Astrocyte of the cerebellum (primary cell): ENCODE data around the gene EIF4E1B.

Experiments used
- DNase-seq: peaks from one replicate; pipeline ENCODE4 v3.0.0-alpha.2; 2011; ENCODE audit warnings: low read depth
- H3K4me3 ChIP-seq: 2 replicates; pipeline ENCODE4 v1.5.1; 2011; ENCODE audit warnings: mild to moderate bottlenecking, low read depth, low read length, moderate library complexity
- in situ Hi-C: cut with HindIII; loops from 2 replicates; pipeline ENCODE4 v1.10.0; 2017; ENCODE audit warnings: low sequenced_read_pairs
- TF ChIP-seq, protein P1 (sequence below): IDR thresholded peaks from 2 replicates; pipeline ENCODE4 v1.5.1; 2012; ENCODE audit warnings: low read length, low read depth, moderate library complexity, mild to moderate bottlenecking; ENCODE audit errors: missing control alignments

EIF4E1B gene

DNA sequence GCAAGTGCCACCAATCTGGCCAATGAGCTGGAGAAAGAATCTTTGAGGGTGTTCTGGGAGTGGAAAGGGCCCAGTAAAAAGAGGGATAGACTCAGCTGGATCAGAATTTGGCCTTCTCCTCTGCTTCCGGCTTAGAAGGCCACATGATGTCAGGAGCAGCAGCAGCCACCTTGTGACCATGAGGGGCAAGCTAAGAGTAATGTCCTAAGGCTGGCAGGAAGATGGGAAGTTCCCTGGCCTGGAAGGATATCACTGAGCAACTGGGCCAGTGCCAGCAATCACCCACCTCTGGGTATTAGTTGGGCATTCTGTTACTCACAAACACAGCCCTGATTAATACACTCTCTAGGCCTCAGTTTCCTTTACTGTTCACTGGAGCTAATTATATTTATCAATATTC lies 61.0 kb downstream of the EIF4E1B start:
- DNase-seq, result no peak
- in situ Hi-C loops, result no loop called here
- TF ChIP-seq, protein P1, sequence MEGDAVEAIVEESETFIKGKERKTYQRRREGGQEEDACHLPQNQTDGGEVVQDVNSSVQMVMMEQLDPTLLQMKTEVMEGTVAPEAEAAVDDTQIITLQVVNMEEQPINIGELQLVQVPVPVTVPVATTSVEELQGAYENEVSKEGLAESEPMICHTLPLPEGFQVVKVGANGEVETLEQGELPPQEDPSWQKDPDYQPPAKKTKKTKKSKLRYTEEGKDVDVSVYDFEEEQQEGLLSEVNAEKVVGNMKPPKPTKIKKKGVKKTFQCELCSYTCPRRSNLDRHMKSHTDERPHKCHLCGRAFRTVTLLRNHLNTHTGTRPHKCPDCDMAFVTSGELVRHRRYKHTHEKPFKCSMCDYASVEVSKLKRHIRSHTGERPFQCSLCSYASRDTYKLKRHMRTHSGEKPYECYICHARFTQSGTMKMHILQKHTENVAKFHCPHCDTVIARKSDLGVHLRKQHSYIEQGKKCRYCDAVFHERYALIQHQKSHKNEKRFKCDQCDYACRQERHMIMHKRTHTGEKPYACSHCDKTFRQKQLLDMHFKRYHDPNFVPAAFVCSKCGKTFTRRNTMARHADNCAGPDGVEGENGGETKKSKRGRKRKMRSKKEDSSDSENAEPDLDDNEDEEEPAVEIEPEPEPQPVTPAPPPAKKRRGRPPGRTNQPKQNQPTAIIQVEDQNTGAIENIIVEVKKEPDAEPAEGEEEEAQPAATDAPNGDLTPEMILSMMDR, result no peak
- no peak overlapping the region for H3K4me3 ChIP-seq

DNA sequence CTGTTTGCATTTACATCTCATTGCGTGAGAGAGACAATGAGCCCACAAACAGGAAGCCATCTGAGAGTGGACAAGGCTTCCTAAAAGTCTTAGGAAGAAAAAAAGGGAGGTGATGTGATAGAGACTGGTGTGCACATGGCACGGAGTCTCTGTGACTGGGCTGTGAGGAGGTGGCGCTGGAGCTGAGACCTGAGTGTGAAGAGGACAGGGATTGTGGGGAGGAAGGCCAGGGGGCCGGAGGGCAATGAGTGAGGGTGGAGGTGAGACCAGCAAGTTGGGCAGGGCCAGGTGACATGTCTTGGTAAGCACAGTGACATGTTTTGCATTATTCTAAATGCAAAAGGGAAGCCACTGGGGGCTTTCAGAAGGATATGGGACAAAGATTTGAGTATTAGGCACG lies 61.9 kb downstream of the EIF4E1B start:
- no peak overlapping the region for H3K4me3 ChIP-seq
- TF ChIP-seq, protein P1, result no peak
- no peak for DNase-seq
- in situ Hi-C loops, result no loop called here

DNA sequence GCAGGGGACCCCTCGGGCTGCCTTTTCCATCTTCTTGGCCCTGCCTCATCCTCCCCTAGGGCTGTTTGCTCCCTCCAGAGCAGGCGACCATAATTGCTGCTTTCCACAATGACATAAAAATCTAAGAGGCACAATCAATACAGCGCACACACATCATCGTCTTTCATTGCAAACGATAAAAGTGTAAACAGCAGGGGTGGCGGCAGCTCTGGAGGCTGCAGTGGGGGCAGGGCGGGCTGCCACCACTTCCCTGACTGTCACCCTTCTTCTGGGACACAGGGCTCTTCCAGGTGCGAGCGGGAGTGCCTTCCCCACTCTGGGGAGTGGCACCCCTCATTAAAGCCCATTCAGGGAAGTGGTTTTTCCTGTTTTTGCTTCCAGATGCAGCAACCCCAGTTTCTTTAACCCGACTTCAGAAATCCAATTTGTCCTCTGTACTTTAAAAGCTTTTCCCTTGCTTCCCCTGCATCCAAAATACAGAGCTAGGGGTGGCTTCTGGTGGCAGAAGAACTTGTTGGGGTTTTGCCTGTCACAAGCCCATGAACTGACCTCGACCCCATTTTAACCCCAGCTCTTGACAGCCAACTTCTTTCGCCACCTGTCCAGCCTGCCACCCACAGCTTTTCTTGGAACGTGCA lies 62.5 kb downstream of the EIF4E1B start:
- in situ Hi-C loops, result no loop called here
- TF ChIP-seq, protein P1, result no peak
- DNase-seq, result no peak

DNA sequence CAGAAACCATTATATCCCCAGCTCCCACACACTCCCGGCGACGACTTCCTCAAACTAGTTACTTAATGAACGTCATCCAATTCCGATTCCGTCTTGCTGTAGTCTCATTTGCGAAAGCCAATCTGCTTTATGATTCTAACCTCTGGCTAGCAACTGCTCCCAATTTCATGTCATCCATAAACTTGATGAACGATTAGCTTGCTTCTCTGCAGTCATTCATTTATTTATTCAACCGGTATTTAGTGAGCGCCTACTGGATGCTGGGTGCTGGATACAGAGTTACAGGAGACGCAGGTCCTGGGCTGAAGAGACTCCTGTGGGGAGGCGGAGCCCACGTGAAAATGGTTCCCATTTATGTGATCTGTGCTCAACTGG lies 63.0 kb downstream of the EIF4E1B start:
- DNase-seq, result no peak
- TF ChIP-seq, protein P1, result no peak
- H3K4me3 ChIP-seq, result no peak overlapping the region
- in situ Hi-C loops, result no loop called here

More for the DNA sequence above, 62.5 kb downstream of the EIF4E1B start:
- H3K4me3 ChIP-seq, result no peak overlapping the region

DNA sequence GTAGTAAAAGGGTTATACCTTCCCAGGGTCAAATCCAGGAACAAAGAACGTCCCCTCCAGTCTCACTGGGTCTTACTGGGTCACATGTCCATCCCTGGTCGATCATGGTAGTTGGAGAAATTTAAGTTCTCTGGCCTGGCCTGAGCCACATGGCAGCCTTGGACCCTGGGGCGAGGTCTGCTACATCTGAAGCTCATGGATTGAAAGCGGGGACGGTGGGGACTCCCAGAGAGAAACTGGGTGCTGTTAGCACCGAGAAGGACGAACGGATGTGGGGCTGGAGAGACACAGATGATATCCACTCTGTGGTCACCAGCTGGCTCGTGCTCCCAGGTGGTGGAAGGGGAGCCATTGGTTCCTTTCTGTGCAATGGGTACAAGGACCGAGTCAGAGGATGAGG lies 63.7 kb downstream of the EIF4E1B start:
- TF ChIP-seq, protein P1, result no peak
- no peak overlapping the region for H3K4me3 ChIP-seq
- in situ Hi-C loops, result no loop called here

DNA sequence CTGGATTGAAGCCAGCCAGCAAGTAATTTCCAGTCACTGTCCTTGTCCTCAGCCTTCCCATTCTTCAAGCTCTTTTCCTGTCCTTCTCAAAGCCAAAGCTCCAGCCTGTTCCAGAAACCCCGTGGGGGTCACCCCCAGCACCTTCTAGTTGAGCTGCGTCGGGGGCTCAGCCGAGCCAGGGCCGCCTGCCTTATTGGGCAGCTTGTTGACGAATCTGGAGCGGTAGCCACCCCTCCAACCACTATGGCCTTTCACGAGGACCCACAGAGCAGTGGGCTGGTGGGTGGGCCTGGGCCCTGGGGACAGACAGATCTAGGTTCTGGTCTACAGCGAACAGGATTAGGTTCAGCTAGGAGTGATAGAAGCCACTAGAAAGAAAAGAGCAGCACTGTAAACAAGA lies 64.2 kb downstream of the EIF4E1B start:
- in situ Hi-C loops, result no loop called here
- TF ChIP-seq, protein P1, result no peak
- H3K4me3 ChIP-seq, result no peak overlapping the region
- DNase-seq, result no peak

More for the DNA sequence above, 63.7 kb downstream of the EIF4E1B start:
- DNase-seq, result no peak
